Ascending aorta (tissue), 2 donors: Measurements from ENCODE around the gene OTX1. TPM values are rescaled to one million over a fixed set of nuclear protein-coding genes. Genes with fewer than 3 reads are reported as not detected.
A peak's percentile ranks its signal among the peaks of the same experiment; 100 is the strongest.

Source experiments
- DNase-seq, 2 donors: peaks; one replicate each; pipeline ENCODE4 v3.0.0-alpha.2; 2019; ENCODE audit warnings: low spot score in 2 of 2
- H3K27ac ChIP-seq, 2 donors: fragments of 200-600 bp; sonication (generic); one replicate each; pipeline ENCODE4 v1.5.1; 2016 to 2017; ENCODE audit warnings: mild to moderate bottlenecking in 1 of 2
- H3K27me3 ChIP-seq: fragments of 200-600 bp; sonication (generic); one replicate; pipeline ENCODE4 v1.5.1; 2017
- H3K36me3 ChIP-seq, 2 donors: fragments of 200-600 bp; sonication (generic); one replicate each; pipeline ENCODE4 v1.5.1; 2016
- H3K4me1 ChIP-seq, 2 donors: fragments of 200-600 bp; sonication (generic); one replicate each; pipeline ENCODE4 v1.5.1; 2016 to 2017; ENCODE audit warnings: mild to moderate bottlenecking in 1 of 2
- H3K4me3 ChIP-seq, 2 donors: fragments of 200-600 bp; sonication (generic); one replicate each; pipeline ENCODE4 v1.5.1; 2016 to 2017; ENCODE audit warnings: mild to moderate bottlenecking in 1 of 2
- H3K9me3 ChIP-seq, 2 donors: fragments of 200-600 bp; sonication (generic); one replicate each; pipeline ENCODE4 v1.5.1; 2016
- intact Hi-C: fragments of 100-400 bp; cut with DNase I; formaldehyde crosslinking; loops from one replicate; pipeline ENCODE4 v1.15.1; 2023
- total RNA-seq: library from RNA; depleted of rRNA; stranded (reverse); fragments of >200 nt; gene quantifications from one replicate; pipeline ENCODE4 v1.1.0, GENCODE V29; 2016
- TF ChIP-seq, protein P1 (sequence below), 3 experiments: fragments of 200-600 bp in 2 of 3; fragments of 450-650 bp in 1 of 3; sonication (generic) in 2 of 3; IDR thresholded peaks; one replicate each; pipeline ENCODE4 v1.5.1; 2016 to 2019; ENCODE audit warnings: antibody characterized with exemption in 3 of 3, mild to moderate bottlenecking in 1 of 3, moderate library complexity in 1 of 3

OTX1 gene
- not detected for total RNA-seq

DNA sequence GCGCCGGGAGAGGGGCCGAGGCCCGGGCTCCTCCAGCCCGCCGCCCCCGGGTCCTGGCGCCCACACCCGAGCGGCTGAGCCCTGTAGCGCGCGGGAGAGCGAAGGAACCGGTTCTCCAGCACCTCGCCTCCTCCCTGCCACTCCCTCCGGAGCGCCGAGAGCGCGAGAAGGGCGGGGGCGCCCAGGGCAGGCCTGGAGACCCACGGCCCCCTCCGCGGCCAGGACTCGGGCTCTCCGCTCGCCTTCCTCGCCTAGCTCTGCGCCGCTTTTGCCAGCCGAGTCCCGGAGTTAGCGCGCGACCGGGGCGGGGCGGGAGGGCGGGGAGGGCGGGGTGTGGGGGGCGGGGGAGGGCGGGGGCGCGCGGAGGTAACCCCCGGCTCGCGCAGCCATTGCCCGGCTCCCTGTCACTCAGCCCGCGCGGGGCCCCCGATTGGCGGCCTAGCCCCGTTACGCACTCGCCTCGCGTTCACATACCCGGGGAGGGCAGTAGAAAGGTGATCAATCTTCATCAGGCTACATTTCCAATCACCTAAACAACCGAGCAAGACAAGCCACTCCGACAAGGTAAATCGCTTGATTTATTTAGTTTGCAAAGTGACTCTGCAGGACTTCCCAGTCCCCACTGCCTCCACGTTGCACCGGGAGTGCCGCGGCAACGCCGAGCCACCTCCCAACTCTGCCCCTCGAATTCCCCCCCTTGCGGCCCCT, at the start of gene OTX1:
Gene OTX1 (plus strand): TSS at position 497 of the 708 bp plus-strand sequence. CDS start 2,161 bp downstream, outside the sequence.
- Histone ChIP-seq H3K4me1 (peaks cover 7 to 31% of the 10 kb centered on the region in 2 donors), H3K27me3 (peaks cover 29% of the 10 kb centered on the region), H3K36me3 (peaks cover 0 to under 1% of the 10 kb centered on the region in 2 donors), H3K27ac (no peak within 1 kb of the TSS), H3K9me3 (no peaks in the 10 kb centered on the region), H3K4me3 (peak within 1 kb of the TSS; percentile 66 to 70)
- no peak for DNase-seq
- intact Hi-C loops = no loop called here
- TF ChIP-seq, protein P1, sequence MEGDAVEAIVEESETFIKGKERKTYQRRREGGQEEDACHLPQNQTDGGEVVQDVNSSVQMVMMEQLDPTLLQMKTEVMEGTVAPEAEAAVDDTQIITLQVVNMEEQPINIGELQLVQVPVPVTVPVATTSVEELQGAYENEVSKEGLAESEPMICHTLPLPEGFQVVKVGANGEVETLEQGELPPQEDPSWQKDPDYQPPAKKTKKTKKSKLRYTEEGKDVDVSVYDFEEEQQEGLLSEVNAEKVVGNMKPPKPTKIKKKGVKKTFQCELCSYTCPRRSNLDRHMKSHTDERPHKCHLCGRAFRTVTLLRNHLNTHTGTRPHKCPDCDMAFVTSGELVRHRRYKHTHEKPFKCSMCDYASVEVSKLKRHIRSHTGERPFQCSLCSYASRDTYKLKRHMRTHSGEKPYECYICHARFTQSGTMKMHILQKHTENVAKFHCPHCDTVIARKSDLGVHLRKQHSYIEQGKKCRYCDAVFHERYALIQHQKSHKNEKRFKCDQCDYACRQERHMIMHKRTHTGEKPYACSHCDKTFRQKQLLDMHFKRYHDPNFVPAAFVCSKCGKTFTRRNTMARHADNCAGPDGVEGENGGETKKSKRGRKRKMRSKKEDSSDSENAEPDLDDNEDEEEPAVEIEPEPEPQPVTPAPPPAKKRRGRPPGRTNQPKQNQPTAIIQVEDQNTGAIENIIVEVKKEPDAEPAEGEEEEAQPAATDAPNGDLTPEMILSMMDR (IDR thresholded peaks at IDR 0.05) = no peak

DNA sequence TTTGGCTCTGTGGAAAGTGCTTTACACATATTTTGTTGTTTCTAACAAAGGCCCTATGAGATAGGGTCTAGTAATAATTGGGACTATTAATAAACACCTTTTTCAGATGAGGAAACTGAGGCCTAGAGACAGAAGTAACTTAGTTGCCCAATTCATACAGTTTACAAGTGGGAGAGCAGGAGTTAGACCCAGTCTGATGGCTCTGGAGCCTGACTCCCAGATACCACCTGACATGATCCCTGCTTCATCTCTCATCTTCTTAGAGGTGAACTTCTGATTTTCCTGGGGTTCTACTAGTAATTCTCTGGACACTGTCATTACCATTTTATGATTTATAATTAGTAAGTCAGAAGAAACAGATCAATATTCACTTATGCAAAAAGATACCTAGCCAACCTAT, 49.1 kb upstream of the OTX1 start:
- H3K27ac ChIP-seq = no peak overlapping the region
- H3K9me3 ChIP-seq = no peaks in the 10 kb centered on the region
- no peak for DNase-seq
- no peak overlapping the region for H3K4me3 ChIP-seq
- intact Hi-C loops = no loop called here
- H3K36me3 ChIP-seq = no peaks in the 10 kb centered on the region
- TF ChIP-seq, protein P1 (IDR thresholded peaks at IDR 0.05) = no peak
- H3K4me1 ChIP-seq = peaks cover 0 to 8% of the 10 kb centered on the region in 2 donors
- H3K27me3 ChIP-seq = no peaks in the 10 kb centered on the region

DNA sequence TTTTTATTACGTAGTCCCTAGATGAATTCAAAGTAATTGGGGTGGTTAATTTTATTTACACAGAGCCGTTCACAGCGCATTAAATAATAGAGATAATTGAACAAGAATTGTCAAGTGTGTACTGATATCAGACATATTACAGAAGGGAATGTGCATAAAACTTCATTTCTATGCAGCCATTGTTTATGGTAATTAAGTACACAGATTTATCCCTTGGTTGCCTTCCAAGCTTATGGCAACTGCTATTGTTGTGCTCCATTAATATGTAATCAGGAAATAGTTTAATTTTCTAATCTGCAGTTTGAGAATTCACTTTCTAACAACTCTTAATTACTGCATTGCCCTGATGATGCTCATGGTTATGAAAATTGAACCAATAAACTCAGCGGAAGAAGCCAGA, 47.3 kb upstream of the OTX1 start:
- TF ChIP-seq, protein P1 (IDR thresholded peaks at IDR 0.05) = no peak
- H3K4me3 ChIP-seq = no peak overlapping the region
- no peak overlapping the region for H3K27ac ChIP-seq
- no peaks in the 10 kb centered on the region for H3K36me3 ChIP-seq
- peaks cover 0 to 8% of the 10 kb centered on the region in 2 donors for H3K4me1 ChIP-seq
- DNase-seq = no peak
- no peaks in the 10 kb centered on the region for H3K27me3 ChIP-seq
- intact Hi-C loops = no loop called here
- H3K9me3 ChIP-seq = no peaks in the 10 kb centered on the region

DNA sequence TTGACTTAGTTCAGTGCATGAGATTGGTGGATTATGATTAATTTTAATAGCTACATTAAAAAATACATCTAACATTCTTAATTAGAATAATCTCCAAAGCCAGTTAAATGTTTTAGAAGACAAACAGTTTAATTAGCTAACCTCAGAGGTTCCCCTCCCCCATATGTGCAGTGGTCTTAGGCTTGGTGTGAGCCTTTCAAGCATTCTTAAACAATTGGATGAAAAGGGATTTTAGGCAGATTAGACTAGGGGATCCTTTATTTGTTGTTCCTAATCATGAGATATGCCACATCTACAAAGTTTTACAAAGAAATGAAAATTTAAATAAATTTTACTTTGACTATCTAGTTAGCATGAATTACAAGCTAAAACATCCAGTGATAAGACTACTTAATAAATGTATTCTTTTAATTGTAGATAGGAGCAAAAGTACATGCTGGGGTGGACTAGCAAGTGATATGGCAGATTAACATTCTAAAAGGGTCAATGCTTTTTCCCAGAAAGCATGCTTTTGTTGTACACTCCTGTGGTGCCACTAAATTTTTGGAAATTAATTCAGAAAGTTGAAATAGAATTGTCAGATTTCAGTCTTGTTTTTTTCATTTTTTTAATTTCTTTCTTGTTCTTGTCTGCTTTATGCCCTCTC, 42.7 kb upstream of the OTX1 start:
- Histone ChIP-seq H3K4me1 (no peaks in the 10 kb centered on the region), H3K9me3 (no peaks in the 10 kb centered on the region), H3K27me3 (no peaks in the 10 kb centered on the region), H3K27ac (no peak overlapping the region), H3K36me3 (no peaks in the 10 kb centered on the region), H3K4me3 (no peak overlapping the region)
- TF ChIP-seq, protein P1 (IDR thresholded peaks at IDR 0.05) = no peak
- intact Hi-C loops = no loop called here
- DNase-seq = no peak

DNA sequence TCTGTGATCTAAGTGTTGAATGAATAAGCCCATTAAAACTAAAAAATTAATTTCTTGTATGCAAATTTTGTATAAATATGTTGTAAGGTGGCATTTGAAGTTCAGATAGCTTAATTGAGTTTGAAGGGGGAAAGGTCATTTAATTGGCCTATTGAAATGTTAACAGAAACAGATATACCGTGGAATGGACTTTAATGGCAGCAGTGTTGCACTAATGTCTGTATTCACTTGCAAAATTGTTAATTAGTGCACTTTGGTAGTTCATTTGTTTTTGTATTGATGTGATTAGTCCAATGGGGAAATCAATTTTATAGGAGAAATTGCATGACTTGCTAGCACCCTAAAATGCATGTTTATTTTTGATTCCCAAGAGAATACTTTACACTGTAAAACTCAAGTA, 41.8 kb upstream of the OTX1 start:
- Histone ChIP-seq H3K27me3 (no peaks in the 10 kb centered on the region), H3K4me1 (no peaks in the 10 kb centered on the region), H3K4me3 (no peak overlapping the region), H3K36me3 (peaks cover 0 to 4% of the 10 kb centered on the region in 2 donors), H3K9me3 (no peaks in the 10 kb centered on the region), H3K27ac (no peak overlapping the region)
- TF ChIP-seq, protein P1 (IDR thresholded peaks at IDR 0.05) = no peak
- no peak for DNase-seq
- intact Hi-C loops = no loop called here
